Urothelium cell line (cell line): ENCODE results near the gene RXYLT1.
"Not testable (repeated sequence)": the region's sequence is repeated elsewhere in the genome, so short reads cannot be mapped to it uniquely, and the experiment has no call there.

Experiments
- DNase-seq: peaks from one replicate; pipeline ENCODE4 v3.0.0; 2011; ENCODE audit warnings: low spot score, mixed read lengths
- FAIRE-seq: peaks from 2 replicates; lab custom pipeline; 2011; peaks lifted over from hg19 to GRCh38; lab: Jason Lieb, UNC

RXYLT1 gene

DNA sequence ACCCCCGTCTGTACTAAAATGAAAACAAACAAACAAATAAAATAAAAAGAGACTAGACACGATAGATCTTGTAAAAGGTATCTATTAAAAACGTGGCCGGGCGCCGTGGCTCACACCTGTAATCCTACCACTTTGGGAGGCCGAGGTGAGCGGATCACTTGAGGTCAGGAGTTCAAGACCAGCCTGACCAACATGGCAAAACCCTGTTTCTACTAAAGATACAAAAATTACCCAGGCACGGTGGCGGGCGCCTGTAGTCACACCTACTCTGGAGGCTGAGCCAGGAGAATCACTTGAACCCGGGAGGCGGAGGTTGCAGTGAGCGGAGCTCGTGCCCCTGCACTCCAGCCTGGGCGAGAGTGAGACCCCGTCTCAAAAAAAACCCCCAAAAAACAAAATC, 63.0 kb downstream of the RXYLT1 start:
- FAIRE-seq, DNase-seq: not testable (repeated sequence)

DNA sequence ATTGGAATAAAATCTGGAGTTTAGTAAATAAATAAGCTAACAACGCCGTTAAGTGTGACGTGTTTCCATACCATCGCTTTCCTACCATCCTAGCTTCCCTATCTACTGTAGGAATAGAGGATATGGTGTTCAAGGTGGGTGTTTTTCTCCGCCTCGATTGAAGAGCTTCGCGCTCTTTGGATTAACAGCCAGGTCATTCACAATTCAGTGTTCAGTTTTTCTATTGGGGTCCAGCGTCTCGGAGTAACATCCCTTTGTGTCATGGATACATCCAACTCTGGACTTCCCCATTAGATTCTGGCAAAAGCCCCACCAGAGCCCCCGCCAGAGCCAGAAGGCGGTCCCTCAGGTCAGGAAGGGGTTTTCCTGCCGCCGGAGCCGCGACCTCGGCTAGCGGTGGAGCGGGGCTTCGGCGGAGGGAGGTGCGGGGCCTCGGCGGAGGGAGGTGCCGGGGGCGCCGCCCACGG, 63.6 kb downstream of the RXYLT1 start:
- FAIRE-seq (no peak), DNase-seq (no peak)

DNA sequence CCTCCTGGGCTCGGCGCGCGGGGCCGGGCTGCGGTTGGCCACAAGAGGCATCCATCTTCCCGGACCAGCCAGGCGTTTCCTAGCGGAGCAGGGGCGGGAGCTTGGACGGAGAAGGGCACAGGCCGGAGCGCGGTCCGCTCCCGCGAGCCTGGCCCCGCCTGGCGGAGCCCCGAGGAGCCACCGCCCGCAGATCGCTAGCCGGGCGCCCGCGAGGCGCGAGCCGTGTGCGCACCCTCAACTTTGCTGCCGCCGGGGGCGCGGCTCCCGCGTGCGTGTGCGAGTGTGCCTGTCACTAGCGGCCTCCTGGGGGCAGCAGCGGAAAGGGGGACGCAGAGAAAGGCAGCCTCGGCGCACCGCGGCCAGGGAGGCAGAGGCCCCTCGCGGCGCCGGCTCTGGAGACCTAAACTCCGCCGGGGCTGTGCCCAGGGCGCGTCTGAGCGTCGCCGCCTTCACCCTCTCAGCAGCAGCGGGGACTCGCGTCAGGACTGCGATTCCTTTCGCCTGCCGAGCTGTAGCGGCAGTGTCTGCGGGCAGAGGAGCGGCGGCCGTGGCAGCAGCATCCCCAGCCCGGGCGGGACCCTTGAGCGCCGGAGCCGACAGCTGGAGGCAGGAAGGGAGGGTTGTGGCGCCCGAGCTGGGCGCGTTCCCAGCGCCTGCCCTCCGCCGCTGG, 64.1 kb downstream of the RXYLT1 start:
- peak; percentile 90 for DNase-seq
- FAIRE-seq = peak; percentile 83

DNA sequence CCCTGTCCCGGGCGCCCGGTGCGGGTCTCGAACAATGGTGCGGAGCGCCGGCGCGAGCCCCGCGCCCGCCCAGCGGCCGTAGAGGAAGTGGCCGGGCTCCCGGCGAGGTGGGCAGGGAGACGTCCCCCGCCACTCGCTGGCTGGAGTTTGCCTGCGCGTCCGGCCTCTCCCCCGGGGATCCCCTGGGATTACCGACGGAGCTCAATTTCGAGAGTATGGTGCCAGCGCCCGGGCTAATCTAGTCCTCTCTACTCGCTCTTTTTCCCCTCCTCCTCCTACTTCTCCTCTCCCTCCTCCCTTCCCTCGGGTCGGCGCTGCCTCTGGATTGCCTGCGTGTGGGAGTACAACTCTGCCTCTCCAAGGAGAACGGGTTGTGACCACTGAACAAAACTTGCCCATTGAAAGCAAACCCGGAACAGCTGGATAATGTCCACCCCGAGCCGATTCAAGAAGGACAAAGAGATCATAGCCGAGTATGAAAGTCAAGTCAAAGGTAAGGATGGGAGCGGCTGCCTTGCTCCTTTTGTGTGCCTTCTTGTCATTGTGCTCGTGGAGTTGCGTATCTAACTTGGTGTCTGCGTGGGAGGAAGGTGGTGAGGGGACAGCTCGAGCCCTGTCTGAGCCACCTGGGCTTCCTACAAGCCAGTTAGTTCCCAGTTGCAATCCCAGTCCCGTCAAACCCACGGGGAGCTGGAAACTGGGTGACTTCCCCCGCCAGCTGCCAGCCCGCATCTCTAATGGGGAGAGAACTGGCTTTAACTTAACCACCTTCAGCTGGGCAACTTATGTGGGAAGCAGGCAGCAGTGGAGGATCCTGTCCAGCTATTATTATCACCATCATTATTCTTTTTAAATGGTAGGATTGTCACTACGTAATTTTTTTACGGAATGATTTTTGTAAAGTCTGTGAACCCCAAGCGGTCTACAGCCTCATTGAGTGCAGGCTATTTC, 65.0 kb downstream of the RXYLT1 start, which contains the start of gene SRGAP1:
SRGAP1 (plus strand) TSS at position 310 of the 951 bp plus-strand sequence; CDS start at position 427, 117 bp downstream.
- DNase-seq (peak; percentile 46), FAIRE-seq (no peak)

DNA sequence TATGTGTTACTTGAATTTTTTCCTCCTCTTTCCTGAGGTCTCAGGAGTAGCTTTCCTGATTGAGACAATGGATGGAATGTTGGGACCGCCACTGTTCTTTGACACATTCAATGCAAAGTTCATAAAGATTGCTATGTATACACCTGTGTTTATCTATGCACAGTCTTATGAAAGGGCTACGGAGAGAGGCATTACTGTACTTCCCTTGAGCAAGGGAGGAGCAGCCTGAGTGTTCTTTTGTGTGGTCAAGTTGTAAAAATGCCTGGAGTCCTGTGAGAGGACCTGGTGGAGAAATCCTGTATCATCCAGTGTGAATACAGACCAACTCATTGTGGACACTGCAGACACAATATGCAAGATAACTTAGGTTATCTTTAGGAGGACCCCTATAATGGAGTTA, 66.0 kb downstream of the RXYLT1 start:
- DNase-seq (peak; percentile 20), FAIRE-seq (no peak)

DNA sequence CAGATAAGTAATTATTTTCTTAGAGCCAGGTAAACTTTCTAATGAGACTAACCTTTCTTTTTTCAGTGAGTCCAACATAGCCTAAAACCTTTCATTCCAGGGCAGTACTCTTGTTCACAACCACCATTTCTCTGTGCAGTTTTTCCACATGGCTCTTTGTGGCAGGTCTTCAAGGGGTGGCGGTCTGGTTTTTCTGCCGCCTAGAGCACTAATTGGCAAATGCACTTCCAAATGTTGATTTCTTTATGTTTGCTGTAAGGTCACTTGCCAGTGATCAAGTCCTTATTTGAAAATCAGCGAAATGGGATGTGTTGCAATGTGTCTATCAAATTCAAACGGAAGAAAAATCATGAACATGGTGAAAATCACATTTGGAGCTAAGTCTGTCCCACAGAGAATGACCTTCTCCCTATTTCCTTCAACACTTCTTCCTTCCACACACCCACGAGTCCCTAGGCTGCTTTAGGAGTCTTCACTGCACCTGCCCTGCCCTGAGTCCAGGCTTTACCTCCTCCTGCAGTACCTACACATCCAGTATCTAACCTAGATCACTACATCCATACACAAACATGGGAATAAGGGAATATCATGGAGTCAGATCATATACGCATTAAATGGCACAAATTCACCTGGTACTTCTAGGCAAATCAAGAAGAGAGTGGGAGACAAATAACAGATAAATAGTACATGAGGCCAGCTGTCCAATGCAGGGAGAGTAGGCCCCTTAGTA, 66.7 kb downstream of the RXYLT1 start:
- FAIRE-seq (no peak), DNase-seq (no peak)

DNA sequence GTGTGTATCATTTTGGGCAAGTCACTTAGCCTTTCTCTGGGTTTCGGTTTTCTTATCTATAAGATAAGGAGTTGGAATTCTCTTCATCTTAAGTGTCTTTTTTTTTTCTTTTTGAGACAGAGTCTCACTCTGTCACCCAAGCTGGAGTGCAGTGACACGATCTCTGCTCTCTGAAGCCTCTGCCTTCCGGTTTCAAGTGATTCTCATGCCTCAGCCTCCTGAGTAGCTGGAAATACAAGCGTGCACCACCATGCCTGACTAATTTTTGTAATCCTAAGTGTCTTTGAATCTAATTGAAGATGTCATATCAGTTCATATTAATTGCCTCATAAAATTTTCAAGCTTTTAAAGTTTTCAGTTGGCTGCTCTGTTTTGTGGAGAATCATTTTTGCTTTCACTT, 68.7 kb downstream of the RXYLT1 start:
- no peak for DNase-seq
- no peak for FAIRE-seq

DNA sequence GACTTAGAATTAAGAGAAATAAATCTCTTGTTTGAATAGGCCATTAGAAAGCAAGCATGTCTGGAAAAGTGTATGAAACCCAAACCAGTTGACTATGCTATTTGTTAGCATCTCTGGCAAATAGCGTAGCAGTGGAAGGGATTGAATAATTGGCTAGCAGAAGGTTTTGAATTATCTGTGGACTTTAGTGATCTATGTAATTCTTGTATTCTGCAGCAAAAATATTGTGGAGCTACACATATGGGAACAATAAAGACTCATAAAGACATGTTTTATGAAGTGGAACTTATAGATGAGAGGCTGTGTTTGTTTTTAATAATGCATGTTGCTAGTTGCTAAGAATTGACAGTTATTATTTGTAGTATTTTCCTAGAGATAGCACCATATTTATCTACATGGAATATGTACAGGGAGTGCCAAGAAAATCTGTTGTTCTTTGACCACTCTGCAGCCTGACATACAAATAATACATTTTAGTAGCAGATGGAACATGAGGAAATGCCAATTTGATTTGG, 69.5 kb downstream of the RXYLT1 start:
- no peak for FAIRE-seq

DNA sequence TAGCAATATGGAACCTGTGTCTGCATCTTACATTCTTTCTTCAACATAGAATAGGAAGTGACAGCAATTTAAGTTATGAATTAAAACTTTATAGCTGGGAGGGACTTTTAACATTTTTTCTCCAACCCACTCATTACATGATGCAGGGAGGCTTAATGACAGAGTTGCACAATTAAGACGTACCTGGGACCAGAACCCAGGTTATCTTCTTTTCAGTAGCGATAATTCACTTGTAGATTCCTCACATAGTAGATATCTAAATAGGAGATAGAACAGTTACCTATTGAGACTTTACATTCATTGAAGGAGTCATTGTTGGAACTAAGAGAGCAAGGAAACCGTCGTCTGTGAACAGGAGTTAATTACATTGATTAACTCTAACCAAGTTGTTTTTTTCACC, 69.9 kb downstream of the RXYLT1 start:
- FAIRE-seq (no peak), DNase-seq (no peak)

More for the DNA sequence above, 69.5 kb downstream of the RXYLT1 start:
- no peak for DNase-seq

DNA sequence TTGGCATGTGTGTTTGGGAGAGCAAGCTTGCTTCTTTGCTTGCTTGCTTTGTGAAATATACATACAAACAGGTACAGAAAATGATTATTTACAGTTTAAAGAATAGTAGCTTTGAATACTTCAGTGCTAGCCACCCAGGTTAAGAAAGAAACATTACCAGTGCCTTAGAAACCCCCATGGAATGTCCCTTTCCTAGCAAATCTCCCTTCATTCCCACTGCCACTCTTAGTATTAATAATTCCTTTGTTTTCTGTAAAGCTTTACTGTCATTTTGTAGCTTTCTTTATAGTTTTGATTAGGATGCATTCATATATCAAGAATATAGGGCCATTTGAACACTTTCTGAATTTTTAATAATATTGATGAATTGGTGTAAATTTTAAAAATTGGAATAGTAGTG, 74.3 kb downstream of the RXYLT1 start:
- FAIRE-seq = no peak
- no peak for DNase-seq

DNA sequence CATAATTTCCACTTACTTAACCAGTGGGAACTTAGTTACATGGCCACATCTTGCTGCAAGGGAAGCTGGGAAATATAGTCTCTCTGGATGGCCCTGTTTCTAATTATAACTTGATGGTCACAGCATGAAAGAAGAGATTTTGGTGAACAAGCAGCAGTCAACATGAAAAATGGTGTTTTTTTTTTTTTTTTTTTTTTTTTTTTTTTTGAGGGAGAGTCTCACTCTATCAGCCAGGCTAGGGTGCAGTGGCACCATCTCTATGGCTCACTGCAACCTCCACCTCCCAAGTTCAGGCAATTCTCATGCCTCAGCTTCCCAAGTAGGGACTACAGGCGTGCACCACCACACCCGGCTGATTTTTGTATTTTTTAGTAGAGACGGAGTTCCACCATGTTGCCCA, 75.6 kb downstream of the RXYLT1 start:
- DNase-seq (no peak), FAIRE-seq (no peak)

DNA sequence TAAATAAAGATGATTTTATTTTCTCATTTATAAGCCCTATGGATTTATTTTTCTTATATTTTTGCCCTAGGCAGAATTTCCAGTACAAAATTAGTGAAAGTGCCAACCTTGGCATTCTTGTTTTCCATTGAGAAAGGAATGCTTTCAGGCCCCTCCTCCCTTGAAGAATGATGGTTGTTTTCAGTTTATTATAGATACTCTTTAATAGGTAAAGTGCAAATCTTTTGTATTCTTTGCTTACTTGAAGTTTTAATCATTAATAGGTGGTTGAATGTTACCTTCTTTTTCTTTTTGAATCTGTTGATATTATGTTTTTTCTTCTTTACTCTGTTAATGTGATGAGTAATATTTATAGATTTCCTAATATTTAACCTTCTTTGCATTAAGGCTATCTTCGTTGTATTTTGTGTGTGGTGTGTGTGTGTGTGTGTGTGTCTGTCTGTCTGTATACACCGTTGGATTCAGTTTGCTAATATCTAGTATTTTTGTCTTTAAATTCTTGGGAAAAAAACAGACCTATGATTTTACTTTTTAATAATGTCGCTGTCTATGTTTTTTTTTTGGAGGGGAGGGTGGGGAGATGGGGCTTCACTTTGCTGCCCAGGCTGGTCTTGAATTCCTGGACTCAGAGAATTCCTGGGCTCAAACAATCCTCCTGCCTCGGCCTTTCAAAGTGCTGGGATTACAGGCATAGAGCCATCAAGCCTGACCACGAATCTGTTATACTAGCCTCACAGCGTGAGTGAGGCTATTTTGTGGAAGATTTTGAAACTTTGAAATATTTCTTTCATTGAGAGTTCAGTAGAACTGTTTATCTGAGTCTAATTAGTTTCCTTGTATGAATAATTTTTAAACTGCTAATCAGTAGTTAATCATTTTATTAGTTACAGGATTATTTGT, 78.3 kb downstream of the RXYLT1 start:
- DNase-seq (no peak), FAIRE-seq (no peak)
